HFF-Myc (cell line): ENCODE results near the gene TSC2.

Source experiments
- DNase-seq: peaks from one replicate; pipeline ENCODE4 v3.0.0-alpha.2; 2011; ENCODE audit warnings: low read depth; ENCODE audit errors: extremely low read depth
- H3K4me3 ChIP-seq: replicated peaks from 2 replicates; pipeline ENCODE4 v1.5.1; 2011; ENCODE audit warnings: low read depth, mild to moderate bottlenecking, control low read depth, low read length
- TF ChIP-seq, protein P1 (sequence below): IDR thresholded peaks from 2 replicates; pipeline ENCODE4 v1.5.1; 2012; ENCODE audit warnings: mild to moderate bottlenecking, low read depth, low read length, control low read depth; ENCODE audit errors: missing control alignments

Gene TSC2

DNA sequence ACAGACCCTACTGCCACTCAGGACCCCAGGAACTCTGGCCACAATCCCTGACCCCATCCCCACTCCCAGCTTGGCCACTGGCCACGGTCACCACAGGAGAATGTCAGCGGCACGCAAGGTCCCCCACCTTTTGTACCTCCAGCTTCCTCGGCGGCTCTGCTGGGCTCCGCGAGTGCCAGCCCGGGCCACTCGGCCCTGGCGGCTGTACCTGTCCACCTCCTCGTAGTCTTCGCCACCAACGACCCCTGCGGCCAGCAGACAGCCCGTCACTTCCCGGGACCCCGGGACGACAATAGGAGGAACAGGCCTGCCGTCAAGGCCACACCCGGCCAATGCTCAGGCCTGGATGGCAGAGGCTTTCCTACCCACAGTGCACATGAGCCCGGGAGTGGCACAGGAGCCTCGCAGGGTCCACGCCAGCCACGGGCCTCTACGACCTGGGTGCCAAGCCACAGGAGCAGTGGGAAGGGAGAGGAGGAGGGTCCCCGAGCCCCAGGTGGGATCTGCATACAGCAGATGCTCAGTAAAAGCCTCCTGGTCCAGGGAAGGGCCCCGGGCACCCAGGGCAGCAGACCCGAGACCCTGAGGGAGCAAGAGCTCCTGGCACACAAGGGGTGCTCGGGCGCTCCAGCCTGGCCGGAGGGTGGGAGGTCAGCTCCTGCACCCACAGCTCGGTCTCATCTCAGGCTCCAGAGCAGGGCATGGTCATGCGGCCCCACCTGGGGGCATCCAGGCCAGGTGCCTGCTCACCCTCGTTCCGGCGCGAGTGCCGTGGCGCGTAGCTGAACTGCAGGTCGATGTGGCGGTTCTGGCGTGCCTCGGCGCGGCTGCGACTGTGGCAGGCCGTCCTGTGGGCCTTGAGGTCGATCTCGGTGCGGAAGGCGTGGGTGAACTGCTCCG is 46.1 kb upstream of the TSC2 start:
- DNase-seq: no peak
- TF ChIP-seq, protein P1, sequence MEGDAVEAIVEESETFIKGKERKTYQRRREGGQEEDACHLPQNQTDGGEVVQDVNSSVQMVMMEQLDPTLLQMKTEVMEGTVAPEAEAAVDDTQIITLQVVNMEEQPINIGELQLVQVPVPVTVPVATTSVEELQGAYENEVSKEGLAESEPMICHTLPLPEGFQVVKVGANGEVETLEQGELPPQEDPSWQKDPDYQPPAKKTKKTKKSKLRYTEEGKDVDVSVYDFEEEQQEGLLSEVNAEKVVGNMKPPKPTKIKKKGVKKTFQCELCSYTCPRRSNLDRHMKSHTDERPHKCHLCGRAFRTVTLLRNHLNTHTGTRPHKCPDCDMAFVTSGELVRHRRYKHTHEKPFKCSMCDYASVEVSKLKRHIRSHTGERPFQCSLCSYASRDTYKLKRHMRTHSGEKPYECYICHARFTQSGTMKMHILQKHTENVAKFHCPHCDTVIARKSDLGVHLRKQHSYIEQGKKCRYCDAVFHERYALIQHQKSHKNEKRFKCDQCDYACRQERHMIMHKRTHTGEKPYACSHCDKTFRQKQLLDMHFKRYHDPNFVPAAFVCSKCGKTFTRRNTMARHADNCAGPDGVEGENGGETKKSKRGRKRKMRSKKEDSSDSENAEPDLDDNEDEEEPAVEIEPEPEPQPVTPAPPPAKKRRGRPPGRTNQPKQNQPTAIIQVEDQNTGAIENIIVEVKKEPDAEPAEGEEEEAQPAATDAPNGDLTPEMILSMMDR: no peak
- no peak overlapping the region for H3K4me3 ChIP-seq

DNA sequence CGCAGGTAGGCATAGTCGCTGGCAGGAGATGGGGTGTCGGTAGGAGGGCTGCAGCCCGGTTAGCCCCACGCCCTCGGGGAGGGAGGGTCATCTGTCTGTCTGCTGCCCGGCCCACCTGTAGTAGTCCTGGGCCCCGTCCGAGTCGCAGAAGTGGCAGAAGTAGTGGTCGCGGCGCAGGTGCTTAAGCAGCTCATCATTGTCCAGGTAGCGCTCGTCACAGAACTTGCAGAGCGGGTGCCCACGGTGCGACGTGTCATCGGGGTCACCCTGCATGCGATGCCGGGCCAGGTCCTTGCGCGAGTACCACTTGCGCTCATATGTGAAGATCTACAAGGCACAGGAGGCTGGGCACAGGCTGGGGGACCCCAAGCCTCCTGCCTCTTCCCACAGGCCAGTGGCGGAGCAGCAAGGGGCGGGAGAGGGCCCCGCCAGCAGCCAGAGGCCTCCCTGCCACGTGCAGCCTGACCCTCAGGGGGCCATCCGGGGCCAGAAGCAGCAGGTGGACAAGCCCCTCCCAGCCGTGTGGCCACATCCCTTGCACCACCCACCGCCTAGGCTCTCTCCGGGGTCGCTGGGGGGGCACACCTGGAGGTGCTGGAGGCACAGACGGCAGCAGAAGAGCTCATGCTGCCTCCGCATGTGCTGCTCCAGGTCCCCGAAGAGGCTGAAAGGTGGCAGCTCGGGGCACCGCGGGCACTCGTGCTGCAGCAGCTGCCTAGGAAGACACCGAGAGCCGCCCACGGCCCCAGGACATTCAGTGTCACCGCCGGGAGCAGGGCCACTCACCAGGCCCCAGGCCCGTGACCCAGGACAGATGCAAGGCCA is 45.2 kb upstream of the TSC2 start:
- TF ChIP-seq, protein P1: no peak
- DNase-seq: no peak
- no peak overlapping the region for H3K4me3 ChIP-seq

DNA sequence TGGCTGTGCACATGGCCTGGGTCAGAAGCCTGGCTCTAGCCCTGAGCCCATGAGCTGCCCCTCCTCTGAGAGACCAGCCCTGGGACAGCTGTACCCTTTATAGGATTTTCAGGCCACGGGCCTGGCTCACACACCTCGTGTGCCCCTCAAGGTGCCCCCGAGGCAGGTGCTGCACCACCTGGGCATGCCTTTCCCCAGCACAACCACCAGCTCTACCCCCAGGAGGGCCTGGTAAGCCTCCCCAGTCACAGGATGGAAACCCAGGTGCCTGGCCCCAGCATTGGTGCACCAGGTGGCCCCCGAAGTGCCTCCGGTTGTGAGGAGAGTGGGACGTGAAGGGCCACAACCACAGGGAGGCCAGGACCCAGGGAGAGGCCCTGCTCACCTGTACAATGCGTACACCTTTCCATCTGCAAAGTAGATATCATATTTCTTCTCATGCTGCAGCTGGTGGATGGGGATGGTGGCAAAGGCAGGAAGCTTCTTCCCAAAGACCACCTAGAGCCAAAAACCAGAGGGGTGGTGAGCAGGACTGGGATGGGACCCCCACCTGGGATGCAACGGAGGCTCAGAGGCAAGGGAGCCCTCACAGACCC is 44.5 kb upstream of the TSC2 start:
- TF ChIP-seq, protein P1: no peak
- no peak for DNase-seq
- H3K4me3 ChIP-seq: no peak overlapping the region

DNA sequence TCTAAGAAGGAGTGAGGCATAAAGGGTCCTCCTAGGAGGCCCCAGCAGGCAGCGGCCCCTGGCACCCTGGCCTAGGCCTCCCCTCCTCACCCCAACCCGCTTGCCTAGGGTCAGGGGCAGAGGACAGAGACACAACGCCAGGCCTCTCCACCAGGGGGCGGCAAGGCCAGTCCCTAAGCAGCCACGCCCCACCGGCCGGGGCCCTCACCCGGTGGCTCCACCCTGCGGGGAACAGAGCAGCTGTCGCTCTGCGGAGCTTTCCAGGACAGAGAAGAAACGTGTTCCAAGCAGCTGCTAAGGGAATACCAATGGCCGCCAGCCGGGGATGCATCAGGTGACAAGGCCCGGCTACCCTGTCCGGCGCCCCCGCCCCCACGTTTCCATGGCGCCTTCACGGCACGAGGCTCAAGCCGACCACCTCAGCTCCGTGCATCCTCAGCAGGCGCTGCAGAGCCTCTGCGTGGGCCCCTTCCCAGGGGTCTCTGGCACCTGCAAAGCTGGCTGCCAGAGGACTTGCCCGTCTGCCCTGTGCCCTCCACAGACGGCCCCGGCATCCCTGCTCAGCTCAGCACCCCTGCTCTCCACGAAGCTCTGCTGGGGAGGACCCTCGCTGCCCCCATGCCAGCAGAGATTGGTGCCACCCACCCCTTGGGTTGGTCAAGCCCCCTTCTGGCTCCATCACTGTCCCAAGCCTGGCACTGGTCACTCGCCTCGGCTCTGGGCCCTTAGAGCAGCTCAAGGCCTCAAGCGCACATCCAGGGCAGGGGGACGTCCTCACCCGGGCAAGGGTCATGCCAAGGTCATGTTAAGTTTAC is 43.8 kb upstream of the TSC2 start:
- TF ChIP-seq, protein P1: peak; percentile 97
- peak overlapping the region; percentile 9; the same call in 1 of the 2 replicates for H3K4me3 ChIP-seq
- DNase-seq: no peak

DNA sequence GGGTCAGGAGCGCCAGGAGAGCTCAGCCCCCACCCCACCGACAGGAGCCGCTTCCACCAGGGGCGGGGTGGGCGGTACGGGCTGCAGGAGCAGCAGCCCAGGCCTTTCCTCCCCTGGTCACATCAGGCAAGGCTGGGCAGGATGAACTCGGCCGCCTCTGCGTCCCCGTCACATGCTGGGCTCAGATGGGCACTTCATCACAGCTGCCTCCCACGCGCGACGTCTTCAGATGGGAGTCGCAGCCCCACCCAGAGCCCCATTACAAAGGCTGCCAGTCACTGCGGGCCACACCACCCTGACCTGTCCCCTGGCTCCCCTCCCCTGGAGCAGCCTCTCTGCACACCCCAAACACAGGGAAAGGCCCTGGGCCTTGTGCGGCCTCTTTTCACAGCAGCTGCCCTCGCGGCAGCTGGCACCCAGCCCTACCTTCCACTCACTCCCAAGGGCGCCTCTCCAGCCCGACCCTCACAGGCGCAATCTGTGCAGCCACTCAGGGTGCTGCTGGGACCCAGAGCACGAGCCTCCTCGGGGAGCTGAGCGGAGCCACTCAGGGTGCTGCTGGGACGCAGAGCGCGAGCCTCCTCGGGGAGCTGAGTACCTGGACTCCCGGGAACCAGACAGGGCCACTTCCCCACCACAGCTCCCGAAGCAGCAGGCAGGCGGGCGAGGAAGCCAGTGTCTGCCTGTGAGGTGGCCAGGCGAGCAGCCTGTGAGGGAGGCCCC is 42.8 kb upstream of the TSC2 start:
- no peak for DNase-seq
- no peak overlapping the region for H3K4me3 ChIP-seq
- TF ChIP-seq, protein P1: no peak
